Tibial nerve (tissue), 4 donors: ENCODE data around the gene TMEM26.

Experiments
- CTCF ChIP-seq, 5 experiments: fragments of 200-600 bp in 3 of 5; fragments of 450-650 bp in 2 of 5; sonication (generic) in 3 of 5; IDR thresholded peaks; one replicate each; pipeline ENCODE4 v1.5.1; 2016 to 2019; ENCODE audit warnings: antibody characterized with exemption in 5 of 5, mild to moderate bottlenecking in 3 of 5, moderate library complexity in 2 of 5
- EP300 ChIP-seq, 2 donors: sonication (generic); formaldehyde crosslinking; IDR thresholded peaks; one replicate each; pipeline ENCODE4 v1.6.1; 2017; ENCODE audit warnings: antibody characterized with exemption in 2 of 2, mild to moderate bottlenecking in 1 of 2
- POLR2A ChIP-seq, 2 donors: fragments of 450-650 bp; IDR thresholded peaks; one replicate each; pipeline ENCODE4 v1.6.1; 2017; ENCODE audit warnings: antibody characterized with exemption in 2 of 2, mild to moderate bottlenecking in 2 of 2, moderate library complexity in 2 of 2

- TF ChIP-seq CTCF (IDR thresholded peaks at IDR 0.05) (no peak), EP300 (IDR thresholded peaks at IDR 0.05) (no peak), POLR2A (IDR thresholded peaks at IDR 0.05) (no peak)
Measured at GRCh38 chr10:61476529-61476928, 23.3 kb upstream of the TMEM26 start.
